Activated T-helper 17 cell treated with anti-CD3 and anti-CD28 coated beads, Interleukin-2, amount 50 U/mL, for 72 hours (primary cell): ENCODE results near the gene OR13F1. TPM values are rescaled to one million over a fixed set of nuclear protein-coding genes. Genes with fewer than 3 reads are reported as not detected.
"Not testable (repeated sequence)": the region's sequence is repeated elsewhere in the genome, so short reads cannot be mapped to it uniquely, and the experiment has no call there.

Source experiments
- ATAC-seq: fragments of 150-1000 bp; cut with Tn5 transposase; replicated peaks from 2 replicates; pipeline ENCODE4 v1.10.0; 2021; ENCODE audit warnings: mild to moderate bottlenecking, moderate library complexity
- H3K27ac Mint-ChIP-seq: one replicate; pipeline ENCODE4 v1.8.0; 2022; ENCODE audit warnings: mixed read lengths
- H3K27me3 Mint-ChIP-seq: one replicate; pipeline ENCODE4 v1.8.0; 2022; ENCODE audit warnings: mixed read lengths
- H3K36me3 Mint-ChIP-seq: one replicate; pipeline ENCODE4 v1.8.0; 2022; ENCODE audit warnings: low read depth, mild to moderate bottlenecking, mixed read lengths
- H3K4me1 Mint-ChIP-seq: one replicate; pipeline ENCODE4 v1.8.0; 2022; ENCODE audit warnings: mixed read lengths
- H3K4me3 Mint-ChIP-seq: one replicate; pipeline ENCODE4 v1.8.0; 2022; ENCODE audit warnings: mild to moderate bottlenecking, mixed read lengths
- H3K9me3 Mint-ChIP-seq: one replicate; pipeline ENCODE4 v1.8.0; 2022; ENCODE audit warnings: mixed read lengths
- total RNA-seq, 2 donors: library from RNA; stranded (reverse); gene quantifications; one replicate each; pipeline ENCODE4 v1.2.3, GENCODE V29; 2022

Gene OR13F1
- not detected for total RNA-seq

DNA sequence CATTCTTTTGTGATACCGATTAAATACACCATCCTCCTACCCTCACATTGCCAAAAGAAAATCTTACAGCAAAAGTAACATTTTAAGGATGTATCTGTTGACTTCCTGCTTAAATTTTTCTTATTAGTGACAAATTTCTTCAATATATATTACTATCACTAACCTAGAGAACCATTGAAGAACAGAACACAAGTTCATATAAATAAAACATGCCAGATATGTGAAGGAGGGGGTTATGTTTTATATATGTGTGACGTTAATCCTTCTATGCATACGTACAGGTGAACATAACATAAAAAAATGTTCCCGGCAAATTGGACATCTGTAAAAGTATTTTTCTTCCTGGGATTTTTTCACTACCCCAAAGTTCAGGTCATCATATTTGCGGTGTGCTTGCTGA lies at the start of gene OR13F1:
TSS of gene OR13F1 (plus strand) at position 301 of the 400 bp plus-strand sequence. CDS start at position 301, 0 bp downstream.
- ATAC-seq: no peak
- no peaks in the 10 kb centered on the region for H3K4me1 Mint-ChIP-seq
- H3K4me3 Mint-ChIP-seq: no peak within 1 kb of the TSS
- H3K27me3 Mint-ChIP-seq: no peaks in the 10 kb centered on the region
- H3K27ac Mint-ChIP-seq: no peak within 1 kb of the TSS
- H3K9me3 Mint-ChIP-seq: no peaks in the 10 kb centered on the region
- H3K36me3 Mint-ChIP-seq: no peaks in the 10 kb centered on the region

GRCh38 chr9:104456831-104457230 lies 47.2 kb upstream of the OR13F1 start:
- ATAC-seq: no peak
- Mint-ChIP-seq H3K4me3 (no peak overlapping the region), H3K4me1 (no peaks in the 10 kb centered on the region), H3K27ac (no peak overlapping the region), H3K36me3 (no peaks in the 10 kb centered on the region), H3K27me3 (peaks cover 4% of the 10 kb centered on the region), H3K9me3 (peaks cover 4% of the 10 kb centered on the region)

GRCh38 chr9:104463864-104464263 lies 40.2 kb upstream of the OR13F1 start:
- Mint-ChIP-seq H3K9me3 (peaks cover 8% of the 10 kb centered on the region), H3K36me3 (no peaks in the 10 kb centered on the region), H3K27ac (no peak overlapping the region), H3K4me1 (no peaks in the 10 kb centered on the region), H3K27me3 (peaks cover 4% of the 10 kb centered on the region), H3K4me3 (no peak overlapping the region)
- ATAC-seq: no peak

GRCh38 chr9:104468261-104468660 lies 35.8 kb upstream of the OR13F1 start:
- Mint-ChIP-seq H3K4me1 (no peaks in the 10 kb centered on the region), H3K4me3 (no peak overlapping the region), H3K27me3 (no peaks in the 10 kb centered on the region), H3K27ac (no peak overlapping the region), H3K9me3 (peaks cover 9% of the 10 kb centered on the region), H3K36me3 (no peaks in the 10 kb centered on the region)
- ATAC-seq: no peak

GRCh38 chr9:104482921-104483570 lies 21.0 kb upstream of the OR13F1 start:
- H3K36me3 Mint-ChIP-seq: no peaks in the 10 kb centered on the region
- no peak for ATAC-seq
- no peaks in the 10 kb centered on the region for H3K4me1 Mint-ChIP-seq
- no peak overlapping the region for H3K4me3 Mint-ChIP-seq
- no peaks in the 10 kb centered on the region for H3K9me3 Mint-ChIP-seq
- no peaks in the 10 kb centered on the region for H3K27me3 Mint-ChIP-seq
- no peak overlapping the region for H3K27ac Mint-ChIP-seq

- no peak overlapping the region for H3K27ac Mint-ChIP-seq
- no peak for ATAC-seq
- no peaks in the 10 kb centered on the region for H3K27me3 Mint-ChIP-seq
- H3K4me3 Mint-ChIP-seq: no peak overlapping the region
- H3K4me1 Mint-ChIP-seq: no peaks in the 10 kb centered on the region
- no peaks in the 10 kb centered on the region for H3K9me3 Mint-ChIP-seq
- no peaks in the 10 kb centered on the region for H3K36me3 Mint-ChIP-seq
Measured at GRCh38 chr9:104485014-104485413, 19.0 kb upstream of the OR13F1 start.

DNA sequence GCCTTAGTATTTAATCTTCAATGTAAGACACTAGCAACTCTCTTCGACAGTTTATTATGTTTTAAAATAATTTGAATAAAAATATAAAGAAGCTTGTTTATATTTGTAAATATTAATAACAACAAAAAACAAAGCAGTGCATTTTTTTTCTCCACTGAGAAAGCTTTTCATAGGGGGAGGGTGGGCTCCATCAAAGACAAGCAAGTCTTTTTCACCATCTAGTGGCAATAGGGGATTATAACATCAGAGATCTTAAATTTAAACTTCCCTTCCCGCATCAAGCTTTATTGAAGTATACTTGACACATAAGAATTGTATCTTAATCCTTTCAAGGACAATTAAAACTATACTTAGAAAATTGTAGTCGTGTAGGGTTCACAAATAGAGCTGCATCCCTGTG lies 9.3 kb upstream of the OR13F1 start:
- H3K9me3 Mint-ChIP-seq: peaks cover 3% of the 10 kb centered on the region
- H3K27me3 Mint-ChIP-seq: no peaks in the 10 kb centered on the region
- H3K27ac Mint-ChIP-seq: no peak overlapping the region
- no peak overlapping the region for H3K4me3 Mint-ChIP-seq
- no peak for ATAC-seq
- H3K36me3 Mint-ChIP-seq: no peaks in the 10 kb centered on the region
- no peaks in the 10 kb centered on the region for H3K4me1 Mint-ChIP-seq

DNA sequence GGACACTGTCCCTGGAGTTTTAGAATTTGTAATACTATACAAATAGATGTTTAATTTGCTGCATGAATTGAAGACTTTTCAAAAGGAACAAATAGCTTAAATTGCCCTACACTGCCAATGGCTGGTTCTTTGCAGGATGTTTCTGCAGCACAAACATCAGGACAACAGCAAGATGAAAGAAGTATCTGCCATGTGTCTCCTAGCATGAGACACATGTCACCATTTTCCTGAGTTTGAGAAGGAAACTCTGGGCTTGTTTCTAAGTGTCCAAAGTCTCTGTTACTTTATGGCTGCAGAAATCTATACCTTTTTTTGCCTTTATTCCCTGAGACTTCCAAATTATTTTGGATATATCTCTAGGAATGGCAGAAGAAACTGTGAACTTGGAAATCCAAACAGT lies 623 bp upstream of the OR13F1 start:
- Mint-ChIP-seq H3K4me3 (no peak overlapping the region), H3K4me1 (no peaks in the 10 kb centered on the region), H3K9me3 (no peaks in the 10 kb centered on the region), H3K36me3 (no peaks in the 10 kb centered on the region), H3K27me3 (no peaks in the 10 kb centered on the region), H3K27ac (no peak overlapping the region)
- ATAC-seq: no peak

- no peak overlapping the region for H3K27ac Mint-ChIP-seq
- H3K4me1 Mint-ChIP-seq: no peaks in the 10 kb centered on the region
- H3K36me3 Mint-ChIP-seq: no peaks in the 10 kb centered on the region
- ATAC-seq: no peak
- no peaks in the 10 kb centered on the region for H3K27me3 Mint-ChIP-seq
- H3K4me3 Mint-ChIP-seq: no peak overlapping the region
- no peaks in the 10 kb centered on the region for H3K9me3 Mint-ChIP-seq
Measured at GRCh38 chr9:104506565-104506964, 2.5 kb downstream of the OR13F1 start.

DNA sequence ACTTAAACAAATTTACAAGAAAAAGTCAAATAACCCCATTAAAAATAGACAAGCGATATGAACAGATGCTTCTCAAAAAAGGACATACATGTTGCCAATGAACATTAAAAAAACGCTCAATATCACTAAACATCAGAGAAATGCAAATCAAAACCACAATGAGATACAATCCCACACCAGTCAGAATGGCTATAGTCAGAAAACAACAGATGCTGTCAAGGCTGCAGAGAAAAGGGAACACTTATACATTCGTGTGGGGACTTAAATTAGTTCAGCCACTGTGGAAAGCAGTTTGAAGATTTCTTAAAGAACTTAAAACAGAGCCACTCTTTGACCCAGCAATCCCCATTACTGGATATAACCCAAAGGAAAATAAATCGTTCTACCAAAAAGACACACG lies 10.8 kb downstream of the OR13F1 start:
- Mint-ChIP-seq H3K36me3 (no peaks in the 10 kb centered on the region), H3K4me3 (no peak overlapping the region), H3K27ac (no peak overlapping the region), H3K9me3 (peaks cover 3% of the 10 kb centered on the region), H3K27me3 (no peaks in the 10 kb centered on the region), H3K4me1 (no peaks in the 10 kb centered on the region)
- no peak for ATAC-seq

DNA sequence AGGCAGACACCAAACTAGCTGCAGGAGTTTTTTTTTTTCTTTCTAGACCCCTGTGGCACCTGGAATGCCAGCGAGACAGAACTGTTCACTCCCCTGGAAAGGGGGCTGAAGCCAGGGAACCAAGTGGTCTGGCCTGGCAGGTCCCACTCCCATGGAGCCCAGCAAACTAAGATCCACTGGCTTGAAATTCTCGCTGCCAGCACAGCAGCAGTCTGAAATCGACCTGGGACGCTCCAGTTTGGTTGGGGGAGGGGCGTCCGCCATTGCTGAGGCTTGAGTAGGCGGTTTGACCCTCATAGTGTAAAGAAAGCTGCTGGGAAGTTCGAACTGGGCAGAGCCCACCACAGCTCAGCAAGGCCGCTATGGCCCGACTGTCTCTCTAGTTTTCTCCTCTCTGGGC lies 16.2 kb downstream of the OR13F1 start:
- not testable (repeated sequence) for ATAC-seq, H3K36me3 Mint-ChIP-seq, H3K27me3 Mint-ChIP-seq, H3K27ac Mint-ChIP-seq, H3K4me3 Mint-ChIP-seq, H3K9me3 Mint-ChIP-seq, H3K4me1 Mint-ChIP-seq

DNA sequence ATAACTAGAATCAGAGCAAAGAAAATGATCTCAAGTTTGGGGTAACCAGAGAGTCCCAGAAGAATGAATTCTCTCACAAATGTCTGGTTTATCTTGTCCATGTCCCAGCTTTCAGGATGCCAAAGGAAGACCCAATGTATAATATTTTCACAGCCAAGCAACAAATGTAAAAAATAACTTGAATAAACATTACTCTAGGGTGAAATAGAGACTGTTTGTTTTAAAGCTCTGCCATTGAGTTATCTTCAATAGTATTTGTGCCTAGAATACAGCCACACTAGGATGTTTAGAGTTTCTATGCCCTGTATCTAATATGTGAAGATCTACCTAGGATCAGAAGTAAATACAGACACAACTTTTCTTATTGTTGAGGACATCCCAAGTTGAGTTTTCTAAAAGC lies 23.0 kb downstream of the OR13F1 start, which contains the start of gene OR13C4:
TSS of gene OR13C4 (minus strand) at position 101 of the 400 bp plus-strand sequence. CDS start at position 101, 0 bp downstream.
- H3K4me1 Mint-ChIP-seq: no peaks in the 10 kb centered on the region
- H3K9me3 Mint-ChIP-seq: peaks cover 5% of the 10 kb centered on the region
- no peaks in the 10 kb centered on the region for H3K36me3 Mint-ChIP-seq
- H3K4me3 Mint-ChIP-seq: no peak within 1 kb of the TSS
- no peaks in the 10 kb centered on the region for H3K27me3 Mint-ChIP-seq
- ATAC-seq: no peak
- H3K27ac Mint-ChIP-seq: no peak within 1 kb of the TSS

DNA sequence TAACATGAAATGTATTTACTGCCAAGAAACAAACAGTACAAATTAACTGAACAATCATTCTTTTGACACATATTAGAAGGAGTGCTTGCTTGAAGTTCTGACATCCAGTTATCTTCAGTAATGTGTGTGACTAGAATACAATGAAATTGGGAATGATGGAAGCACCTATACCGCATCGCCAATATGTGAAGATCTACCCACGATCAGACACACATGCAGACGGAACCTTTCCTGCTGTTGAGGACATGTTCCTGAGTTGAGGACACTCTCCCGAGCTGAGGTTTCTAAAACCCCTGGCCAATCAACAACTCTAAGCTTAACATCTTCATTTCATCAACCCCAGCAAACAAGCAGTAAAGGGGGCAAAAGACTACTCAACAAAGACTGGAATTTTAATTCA lies 32.7 kb downstream of the OR13F1 start, which contains the start of gene OR13C3:
TSS of gene OR13C3 (minus strand) at position 101 of the 400 bp plus-strand sequence. CDS start 133 bp downstream, outside the sequence.
- Mint-ChIP-seq H3K36me3 (no peaks in the 10 kb centered on the region), H3K27ac (no peak within 1 kb of the TSS), H3K27me3 (no peaks in the 10 kb centered on the region), H3K4me3 (no peak within 1 kb of the TSS), H3K9me3 (no peaks in the 10 kb centered on the region), H3K4me1 (no peaks in the 10 kb centered on the region)
- ATAC-seq: no peak

DNA sequence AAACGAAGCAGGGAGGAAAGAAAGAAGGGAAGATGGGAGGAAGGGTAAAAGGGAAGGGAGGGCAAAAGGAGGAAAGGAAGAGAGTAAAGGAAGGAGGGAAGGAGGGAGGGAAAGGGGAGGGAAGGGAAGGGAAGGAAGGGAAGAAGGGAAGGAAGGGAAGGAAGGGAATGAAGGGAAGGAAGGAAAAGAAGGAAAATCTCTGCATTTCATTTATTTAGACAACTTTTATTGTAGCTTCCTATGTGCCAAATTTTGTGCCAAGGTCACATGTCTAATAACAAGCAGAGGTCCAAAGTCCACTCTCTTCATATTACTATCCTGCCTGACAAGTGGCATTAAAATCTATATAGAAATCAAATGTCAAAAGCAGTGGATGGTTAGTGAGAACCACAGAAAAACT lies 35.2 kb downstream of the OR13F1 start:
- Mint-ChIP-seq H3K27ac (no peak overlapping the region), H3K9me3 (no peaks in the 10 kb centered on the region), H3K36me3 (no peaks in the 10 kb centered on the region), H3K27me3 (no peaks in the 10 kb centered on the region), H3K4me3 (no peak overlapping the region), H3K4me1 (no peaks in the 10 kb centered on the region)
- ATAC-seq: no peak

GRCh38 chr9:104544644-104545043 lies 40.6 kb downstream of the OR13F1 start:
- H3K4me1 Mint-ChIP-seq: no peaks in the 10 kb centered on the region
- no peaks in the 10 kb centered on the region for H3K36me3 Mint-ChIP-seq
- H3K9me3 Mint-ChIP-seq: no peaks in the 10 kb centered on the region
- H3K27ac Mint-ChIP-seq: no peak overlapping the region
- H3K4me3 Mint-ChIP-seq: no peak overlapping the region
- no peaks in the 10 kb centered on the region for H3K27me3 Mint-ChIP-seq
- ATAC-seq: no peak

GRCh38 chr9:104553261-104553660 lies 49.2 kb downstream of the OR13F1 start:
- H3K27ac Mint-ChIP-seq: no peak overlapping the region
- no peaks in the 10 kb centered on the region for H3K4me1 Mint-ChIP-seq
- H3K36me3 Mint-ChIP-seq: no peaks in the 10 kb centered on the region

More at GRCh38 chr9:104553261-104553660, 49.2 kb downstream of the OR13F1 start:
- no peak overlapping the region for H3K4me3 Mint-ChIP-seq
- H3K27me3 Mint-ChIP-seq: peaks cover 3% of the 10 kb centered on the region
- H3K9me3 Mint-ChIP-seq: peaks cover 4% of the 10 kb centered on the region
- ATAC-seq: no peak
